Epithelial cell of proximal tubule (primary cell): Measurements from ENCODE around the gene UBXN2A. TPM values are rescaled to one million over a fixed set of nuclear protein-coding genes. Genes with fewer than 3 reads are reported as not detected.

Source experiments
- DNase-seq: peaks from one replicate; pipeline ENCODE4 v3.0.0-alpha.2; 2011; ENCODE audit warnings: low read depth
- H3K4me3 ChIP-seq: 2 replicates; pipeline ENCODE4 v1.5.1; 2011; ENCODE audit warnings: low read depth, mild to moderate bottlenecking, low read length
- total RNA-seq: library from RNA; depleted of rRNA; stranded (reverse); fragments of >200 nt; gene quantifications from 2 replicates; pipeline ENCODE4 v1.2.3, GENCODE V29; 2015
- TF ChIP-seq, protein P1 (sequence below): conservative IDR thresholded peaks from 2 replicates; pipeline ENCODE4 v1.5.1; 2012; ENCODE audit warnings: low read depth, mild to moderate bottlenecking, low read length

Gene UBXN2A
- total RNA-seq, 1 donor from 2014 or later = 13.4 TPM

DNA sequence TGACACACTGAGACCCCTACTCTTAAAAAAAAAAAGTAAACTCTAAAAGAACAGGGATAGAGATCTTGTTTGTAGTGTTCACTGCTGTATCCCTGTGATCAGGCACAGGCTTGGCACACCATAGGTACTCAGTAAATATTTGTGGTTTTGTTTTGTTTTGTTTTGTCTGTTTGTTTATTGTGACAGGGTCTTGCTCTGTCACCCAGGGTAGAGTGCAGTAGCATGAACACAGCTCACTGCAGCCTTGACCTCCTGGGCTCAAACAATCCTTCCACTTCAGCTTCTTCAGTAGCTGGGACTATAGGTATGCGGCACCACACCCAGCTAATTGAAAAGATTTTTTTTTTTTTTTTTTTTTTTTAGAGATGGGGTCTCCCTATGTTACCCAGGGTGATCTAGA is 112.7 kb downstream of the UBXN2A start:
- TF ChIP-seq, protein P1, sequence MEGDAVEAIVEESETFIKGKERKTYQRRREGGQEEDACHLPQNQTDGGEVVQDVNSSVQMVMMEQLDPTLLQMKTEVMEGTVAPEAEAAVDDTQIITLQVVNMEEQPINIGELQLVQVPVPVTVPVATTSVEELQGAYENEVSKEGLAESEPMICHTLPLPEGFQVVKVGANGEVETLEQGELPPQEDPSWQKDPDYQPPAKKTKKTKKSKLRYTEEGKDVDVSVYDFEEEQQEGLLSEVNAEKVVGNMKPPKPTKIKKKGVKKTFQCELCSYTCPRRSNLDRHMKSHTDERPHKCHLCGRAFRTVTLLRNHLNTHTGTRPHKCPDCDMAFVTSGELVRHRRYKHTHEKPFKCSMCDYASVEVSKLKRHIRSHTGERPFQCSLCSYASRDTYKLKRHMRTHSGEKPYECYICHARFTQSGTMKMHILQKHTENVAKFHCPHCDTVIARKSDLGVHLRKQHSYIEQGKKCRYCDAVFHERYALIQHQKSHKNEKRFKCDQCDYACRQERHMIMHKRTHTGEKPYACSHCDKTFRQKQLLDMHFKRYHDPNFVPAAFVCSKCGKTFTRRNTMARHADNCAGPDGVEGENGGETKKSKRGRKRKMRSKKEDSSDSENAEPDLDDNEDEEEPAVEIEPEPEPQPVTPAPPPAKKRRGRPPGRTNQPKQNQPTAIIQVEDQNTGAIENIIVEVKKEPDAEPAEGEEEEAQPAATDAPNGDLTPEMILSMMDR = no peak
- no peak for DNase-seq

More for the DNA sequence above, 112.7 kb downstream of the UBXN2A start:
- H3K4me3 ChIP-seq = no peak overlapping the region

Other genes with a start within 250 kb of the UBXN2A start
- 4.5 and 5.2 TPM in 2 replicates for gene ATAD2B, start 13.3 kb upstream of the UBXN2A start, total RNA-seq
- 0.06 and 0.43 TPM in 2 replicates for gene MFSD2B, start 69.6 kb downstream of the UBXN2A start, total RNA-seq
- gene WDCP, start 106.9 kb downstream of the UBXN2A start, total RNA-seq = 7.7 and 13.8 TPM in 2 replicates
- 12.4 and 20.6 TPM in 2 replicates for gene FKBP1B, start 109.3 kb downstream of the UBXN2A start, total RNA-seq
- gene SF3B6, start 135.9 kb downstream of the UBXN2A start, total RNA-seq = 159 and 226 TPM in 2 replicates
- gene TP53I3, start 144.4 kb downstream of the UBXN2A start, total RNA-seq = 36.5 and 46.0 TPM in 2 replicates
- not detected in 2 replicates for gene PFN4, start 182.9 kb downstream of the UBXN2A start, total RNA-seq
- gene FAM228B, start 183.0 kb downstream of the UBXN2A start, total RNA-seq = 2.7 and 4.8 TPM in 2 replicates
- gene FAM228A, start 234.6 kb downstream of the UBXN2A start, total RNA-seq = 0.43 TPM in 1 of 2 replicates, not detected in the other